A549 (cell line): ENCODE measurements around the gene KRTAP12-4.

Experiments
- JUN ChIP-seq, 2 experiments: fragments of >200 bp; sonication (Bioruptor Twin); formaldehyde crosslinking; IDR thresholded peaks; 2 replicates in 1 of 2; 3 replicates in 1 of 2; pipeline ENCODE4 v1.6.1; 2016 to 2017
- MAZ ChIP-seq: fragments of 150-350 bp; IDR thresholded peaks from 2 replicates; pipeline ENCODE4 v1.6.1; 2014; ENCODE audit warnings: antibody characterized with exemption, low read depth, low read length, borderline replicate concordance
- MYC ChIP-seq: IDR thresholded peaks from 2 replicates; pipeline ENCODE4 v1.6.1; 2012; ENCODE audit warnings: mild to moderate bottlenecking, inconsistent platforms, low read length, improper control_type of control experiment, borderline replicate concordance
- PHF8 ChIP-seq: fragments of 200-600 bp; sonication (generic); IDR thresholded peaks from 2 replicates; pipeline ENCODE4 v1.6.1; 2016; ENCODE audit warnings: low read depth, mild to moderate bottlenecking, antibody characterized with exemption, moderate library complexity, borderline replicate concordance
- POLR2A ChIP-seq: IDR thresholded peaks from 2 replicates; pipeline ENCODE4 v1.6.1; 2012; ENCODE audit warnings: mild to moderate bottlenecking, low read length
- RAD21 ChIP-seq, 2 experiments: fragments of >200 bp in 1 of 2; sonication (Bioruptor Twin) in 1 of 2; formaldehyde crosslinking in 1 of 2; IDR thresholded peaks in 1 of 2; conservative IDR thresholded peaks in 1 of 2; 2 replicates in 1 of 2; 3 replicates in 1 of 2; pipeline ENCODE4 v1.6.1; 2012 to 2018; ENCODE audit warnings: inconsistent platforms in 1 of 2
- RARB ChIP-seq: fragments of 250-450 bp; sonication (Bioruptor Pico); IDR thresholded peaks from 2 replicates; pipeline ENCODE4 v1.8.0; 2021; ENCODE audit warnings: mild to moderate bottlenecking, moderate library complexity
- RNF2 ChIP-seq: fragments of 200-600 bp; sonication (generic); IDR thresholded peaks from 2 replicates; pipeline ENCODE4 v1.6.1; 2016; ENCODE audit warnings: low read depth, mild to moderate bottlenecking, antibody characterized with exemption, moderate library complexity, borderline replicate concordance
- TFCP2L1 ChIP-seq: fragments of 250-450 bp; sonication (Bioruptor Pico); IDR thresholded peaks from 2 replicates; pipeline ENCODE4 v1.5.0; 2021; ENCODE audit warnings: mild to moderate bottlenecking
- ZNF302 ChIP-seq: fragments of 250-450 bp; sonication (Bioruptor Pico); IDR thresholded peaks from 2 replicates; pipeline ENCODE4 v1.9.0; 2021; ENCODE audit warnings: inconsistent platforms, mild to moderate bottlenecking, moderate library complexity
- TF ChIP-seq, protein P1 (sequence below): fragments of >200 bp; sonication (Bioruptor Twin); formaldehyde crosslinking; IDR thresholded peaks from 3 replicates; pipeline ENCODE4 v1.5.1; 2016
- TF ChIP-seq, protein P2 (sequence below): fragments of 150-350 bp; IDR thresholded peaks from 2 replicates; pipeline ENCODE4 v1.6.1; 2014; ENCODE audit warnings: low read depth, mild to moderate bottlenecking, low read length
- TF ChIP-seq, protein P3 (sequence below): fragments of 200-600 bp; sonication (generic); IDR thresholded peaks from 2 replicates; pipeline ENCODE4 v1.6.1; 2016; ENCODE audit warnings: antibody characterized with exemption, mild to moderate bottlenecking, moderate library complexity
- TF ChIP-seq, protein P4 (sequence below): IDR thresholded peaks from 2 replicates; pipeline ENCODE4 v1.6.1; 2012

DNA sequence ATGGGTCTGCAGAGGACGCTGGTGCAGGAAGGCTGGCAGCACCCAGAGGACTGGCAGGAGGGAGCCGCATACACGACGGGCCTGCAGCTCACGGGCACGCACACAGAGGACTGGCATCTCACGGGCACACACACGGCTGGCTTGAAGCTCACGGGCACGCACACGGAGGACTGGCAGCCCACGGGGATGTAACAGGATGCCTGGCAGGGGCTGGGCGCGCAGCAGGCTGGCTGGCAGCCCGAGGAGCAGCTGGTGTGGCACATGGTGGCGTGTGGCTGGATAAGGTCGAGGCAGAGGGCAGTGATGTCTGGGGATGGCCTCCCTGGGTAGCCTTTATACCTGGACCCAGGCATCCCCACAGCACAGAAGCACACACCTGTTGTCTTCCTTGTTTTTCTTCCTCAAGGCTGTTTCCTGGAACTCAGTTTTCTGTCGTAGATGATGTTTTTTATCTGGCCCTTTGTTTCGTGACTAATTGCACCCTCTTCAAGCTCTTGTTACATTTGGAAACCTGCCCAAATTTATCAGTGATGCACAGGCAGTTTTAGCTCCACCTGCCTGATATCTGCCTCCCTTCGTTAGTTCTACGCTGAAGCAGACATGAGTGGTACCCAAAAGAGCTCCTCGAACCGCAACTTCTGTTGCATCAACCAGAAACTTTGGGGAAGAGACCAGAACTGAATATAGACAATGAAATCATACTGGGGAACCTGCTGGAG lies 27.6 kb upstream of the KRTAP12-4 start, which contains the start of gene KRTAP12-1:
- TF ChIP-seq, protein P1, sequence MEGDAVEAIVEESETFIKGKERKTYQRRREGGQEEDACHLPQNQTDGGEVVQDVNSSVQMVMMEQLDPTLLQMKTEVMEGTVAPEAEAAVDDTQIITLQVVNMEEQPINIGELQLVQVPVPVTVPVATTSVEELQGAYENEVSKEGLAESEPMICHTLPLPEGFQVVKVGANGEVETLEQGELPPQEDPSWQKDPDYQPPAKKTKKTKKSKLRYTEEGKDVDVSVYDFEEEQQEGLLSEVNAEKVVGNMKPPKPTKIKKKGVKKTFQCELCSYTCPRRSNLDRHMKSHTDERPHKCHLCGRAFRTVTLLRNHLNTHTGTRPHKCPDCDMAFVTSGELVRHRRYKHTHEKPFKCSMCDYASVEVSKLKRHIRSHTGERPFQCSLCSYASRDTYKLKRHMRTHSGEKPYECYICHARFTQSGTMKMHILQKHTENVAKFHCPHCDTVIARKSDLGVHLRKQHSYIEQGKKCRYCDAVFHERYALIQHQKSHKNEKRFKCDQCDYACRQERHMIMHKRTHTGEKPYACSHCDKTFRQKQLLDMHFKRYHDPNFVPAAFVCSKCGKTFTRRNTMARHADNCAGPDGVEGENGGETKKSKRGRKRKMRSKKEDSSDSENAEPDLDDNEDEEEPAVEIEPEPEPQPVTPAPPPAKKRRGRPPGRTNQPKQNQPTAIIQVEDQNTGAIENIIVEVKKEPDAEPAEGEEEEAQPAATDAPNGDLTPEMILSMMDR = no peak
- no peak for TF ChIP-seq ZNF302
- TF ChIP-seq, protein P2, sequence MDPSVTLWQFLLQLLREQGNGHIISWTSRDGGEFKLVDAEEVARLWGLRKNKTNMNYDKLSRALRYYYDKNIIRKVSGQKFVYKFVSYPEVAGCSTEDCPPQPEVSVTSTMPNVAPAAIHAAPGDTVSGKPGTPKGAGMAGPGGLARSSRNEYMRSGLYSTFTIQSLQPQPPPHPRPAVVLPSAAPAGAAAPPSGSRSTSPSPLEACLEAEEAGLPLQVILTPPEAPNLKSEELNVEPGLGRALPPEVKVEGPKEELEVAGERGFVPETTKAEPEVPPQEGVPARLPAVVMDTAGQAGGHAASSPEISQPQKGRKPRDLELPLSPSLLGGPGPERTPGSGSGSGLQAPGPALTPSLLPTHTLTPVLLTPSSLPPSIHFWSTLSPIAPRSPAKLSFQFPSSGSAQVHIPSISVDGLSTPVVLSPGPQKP = no peak
- TF ChIP-seq, protein P3, sequence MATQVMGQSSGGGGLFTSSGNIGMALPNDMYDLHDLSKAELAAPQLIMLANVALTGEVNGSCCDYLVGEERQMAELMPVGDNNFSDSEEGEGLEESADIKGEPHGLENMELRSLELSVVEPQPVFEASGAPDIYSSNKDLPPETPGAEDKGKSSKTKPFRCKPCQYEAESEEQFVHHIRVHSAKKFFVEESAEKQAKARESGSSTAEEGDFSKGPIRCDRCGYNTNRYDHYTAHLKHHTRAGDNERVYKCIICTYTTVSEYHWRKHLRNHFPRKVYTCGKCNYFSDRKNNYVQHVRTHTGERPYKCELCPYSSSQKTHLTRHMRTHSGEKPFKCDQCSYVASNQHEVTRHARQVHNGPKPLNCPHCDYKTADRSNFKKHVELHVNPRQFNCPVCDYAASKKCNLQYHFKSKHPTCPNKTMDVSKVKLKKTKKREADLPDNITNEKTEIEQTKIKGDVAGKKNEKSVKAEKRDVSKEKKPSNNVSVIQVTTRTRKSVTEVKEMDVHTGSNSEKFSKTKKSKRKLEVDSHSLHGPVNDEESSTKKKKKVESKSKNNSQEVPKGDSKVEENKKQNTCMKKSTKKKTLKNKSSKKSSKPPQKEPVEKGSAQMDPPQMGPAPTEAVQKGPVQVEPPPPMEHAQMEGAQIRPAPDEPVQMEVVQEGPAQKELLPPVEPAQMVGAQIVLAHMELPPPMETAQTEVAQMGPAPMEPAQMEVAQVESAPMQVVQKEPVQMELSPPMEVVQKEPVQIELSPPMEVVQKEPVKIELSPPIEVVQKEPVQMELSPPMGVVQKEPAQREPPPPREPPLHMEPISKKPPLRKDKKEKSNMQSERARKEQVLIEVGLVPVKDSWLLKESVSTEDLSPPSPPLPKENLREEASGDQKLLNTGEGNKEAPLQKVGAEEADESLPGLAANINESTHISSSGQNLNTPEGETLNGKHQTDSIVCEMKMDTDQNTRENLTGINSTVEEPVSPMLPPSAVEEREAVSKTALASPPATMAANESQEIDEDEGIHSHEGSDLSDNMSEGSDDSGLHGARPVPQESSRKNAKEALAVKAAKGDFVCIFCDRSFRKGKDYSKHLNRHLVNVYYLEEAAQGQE = no peak
- no peak for TF ChIP-seq RNF2
- TF ChIP-seq POLR2A = no peak
- TF ChIP-seq PHF8 = no peak
- TF ChIP-seq RARB (CRISPR knock-in tag) = no peak
- no peak for TF ChIP-seq JUN (IDR thresholded peaks at IDR 0.05)
- TF ChIP-seq MAZ = no peak
- no peak for TF ChIP-seq TFCP2L1
- TF ChIP-seq, protein P4, sequence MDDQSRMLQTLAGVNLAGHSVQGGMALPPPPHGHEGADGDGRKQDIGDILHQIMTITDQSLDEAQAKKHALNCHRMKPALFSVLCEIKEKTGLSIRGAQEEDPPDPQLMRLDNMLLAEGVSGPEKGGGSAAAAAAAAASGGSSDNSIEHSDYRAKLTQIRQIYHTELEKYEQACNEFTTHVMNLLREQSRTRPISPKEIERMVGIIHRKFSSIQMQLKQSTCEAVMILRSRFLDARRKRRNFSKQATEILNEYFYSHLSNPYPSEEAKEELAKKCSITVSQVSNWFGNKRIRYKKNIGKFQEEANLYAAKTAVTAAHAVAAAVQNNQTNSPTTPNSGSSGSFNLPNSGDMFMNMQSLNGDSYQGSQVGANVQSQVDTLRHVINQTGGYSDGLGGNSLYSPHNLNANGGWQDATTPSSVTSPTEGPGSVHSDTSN = no peak
- no peak for TF ChIP-seq MYC
- no peak for TF ChIP-seq RAD21 (conservative IDR thresholded peaks at IDR 0.05 in 1 of 2, IDR thresholded peaks at IDR 0.05 in 1 of 2)
